Adrenal gland (tissue), 12 donors: ENCODE data around the gene PGAM4. TPM values are rescaled to one million over a fixed set of nuclear protein-coding genes. Genes with fewer than 3 reads are reported as not detected.

ENCODE experiments used
- DNase-seq, 7 donors: peaks; one replicate each; pipeline ENCODE4 v3.0.0-alpha.2; 2019 to 2020
- H3K27ac ChIP-seq, 5 donors: fragments of 200-600 bp; sonication (generic) in 4 of 5; 1 replicate in 3 of 5; 2 replicates in 2 of 5; pipeline versions ENCODE4 v1.5.1 to v1.8.0; 2016 to 2020; ENCODE audit warnings: mild to moderate bottlenecking in 1 of 5
- H3K27me3 ChIP-seq: fragments of 200-600 bp; 2 replicates; pipeline ENCODE4 v1.8.0; 2021
- H3K36me3 ChIP-seq, 2 donors: fragments of 200-600 bp; replicated peaks in 1 of 2; 1 replicate in 1 of 2; 2 replicates in 1 of 2; pipeline versions ENCODE4 v1.5.1 to v1.8.0; 2018 to 2022
- H3K4me1 ChIP-seq, 2 donors: fragments of 200-600 bp; replicated peaks in 1 of 2; 1 replicate in 1 of 2; 2 replicates in 1 of 2; pipeline versions ENCODE4 v1.5.1 to v1.8.0; 2018 to 2021
- H3K4me3 ChIP-seq, 4 donors: fragments of 200-600 bp; sonication (generic) in 3 of 4; one replicate each; pipeline ENCODE4 v1.5.1; 2016 to 2018
- H3K9me3 ChIP-seq, 3 donors: fragments of 200-600 bp; sonication (generic) in 1 of 3; replicated peaks in 1 of 3; 1 replicate in 2 of 3; 2 replicates in 1 of 3; pipeline versions ENCODE4 v1.5.1 to v1.8.0; 2016 to 2021
- POLR2A ChIP-seq, 2 donors: fragments of 450-650 bp; IDR thresholded peaks; one replicate each; pipeline ENCODE4 v1.6.1; 2017; ENCODE audit warnings: antibody characterized with exemption in 2 of 2, mild to moderate bottlenecking in 2 of 2, moderate library complexity in 1 of 2
- WGBS, 4 donors: extraction: QIAGEN DNeasy Blood & Tissue Kit in 2 of 4; methylation state at CpG; one replicate each; pipeline versions ENCODE4 v1.1.5 to v1.1.7; 2013 to 2017; 5-methylcytosine and 5-hydroxymethylcytosine counted together
- intact Hi-C, 2 donors: fragments of 100-400 bp; cut with DNase I; formaldehyde crosslinking; loops; one replicate each; pipeline versions ENCODE4 v1.14.1 to v1.15.0; 2022 to 2023
- polyA plus RNA-seq, 3 donors: library from polyadenylated mRNA; stranded (reverse); fragments of 200-250 nt in 2 of 3; fragments of 350-450 nt in 1 of 3; fragmentation: Illumina TruSeq in 1 of 3; extraction: RNeasy Lipid Tissue Mini Kit (QIAGEN cat#74804) in 1 of 3; gene quantifications; one replicate each; pipeline ENCODE4 v1.2.3, GENCODE V29; 2013 to 2014
- total RNA-seq, 9 donors: library from RNA; depleted of rRNA in 4 of 9; stranded (reverse); fragments of >200 nt in 4 of 9; fragments of 120-200 nt in 1 of 9; fragmentation: NEBNext Ultra II Directional in 1 of 9; extraction: Animal tissue kit (Norgen Biotek cat#: 25700) in 1 of 9; gene quantifications; one replicate each; pipeline versions ENCODE4 v1.1.0 to v1.2.4, GENCODE V29; 2013 to 2023
- TF ChIP-seq, protein P1 (sequence below), 6 experiments: fragments of 450-650 bp in 4 of 6; fragments of 200-600 bp in 2 of 6; sonication (generic) in 1 of 6; IDR thresholded peaks; 1 replicate in 5 of 6; 2 replicates in 1 of 6; pipeline versions ENCODE4 v1.5.1 to v1.8.0; 2016 to 2021; ENCODE audit warnings: antibody characterized with exemption in 6 of 6, mild to moderate bottlenecking in 2 of 6, moderate library complexity in 1 of 6
- donor health status: healthy with polysubstance abuse.
- donor health status: Bipolar disorder and iron deficiency.
- donor health status: DM: yes; HTN: yes; CAD: no.
- donor health status: DM: no; HTN: no; CAD: no.
- donor health status: DM: no; HTN: no; CAD: no.
- donor health status: DM: yes; HTN: yes; CAD: no.

The PGAM4 gene
- total and polyA plus RNA-seq, 12 donors = 0.26 to 0.42 TPM; not detected in 10

GRCh38 chrX:77977095-77977494 is 7.7 kb upstream of the PGAM4 start:
- no peaks in the 10 kb centered on the region for H3K36me3 ChIP-seq
- no peaks in the 10 kb centered on the region for H3K4me1 ChIP-seq
- no peak overlapping the region for H3K27ac ChIP-seq
- DNase-seq = no peak
- TF ChIP-seq, protein P1, sequence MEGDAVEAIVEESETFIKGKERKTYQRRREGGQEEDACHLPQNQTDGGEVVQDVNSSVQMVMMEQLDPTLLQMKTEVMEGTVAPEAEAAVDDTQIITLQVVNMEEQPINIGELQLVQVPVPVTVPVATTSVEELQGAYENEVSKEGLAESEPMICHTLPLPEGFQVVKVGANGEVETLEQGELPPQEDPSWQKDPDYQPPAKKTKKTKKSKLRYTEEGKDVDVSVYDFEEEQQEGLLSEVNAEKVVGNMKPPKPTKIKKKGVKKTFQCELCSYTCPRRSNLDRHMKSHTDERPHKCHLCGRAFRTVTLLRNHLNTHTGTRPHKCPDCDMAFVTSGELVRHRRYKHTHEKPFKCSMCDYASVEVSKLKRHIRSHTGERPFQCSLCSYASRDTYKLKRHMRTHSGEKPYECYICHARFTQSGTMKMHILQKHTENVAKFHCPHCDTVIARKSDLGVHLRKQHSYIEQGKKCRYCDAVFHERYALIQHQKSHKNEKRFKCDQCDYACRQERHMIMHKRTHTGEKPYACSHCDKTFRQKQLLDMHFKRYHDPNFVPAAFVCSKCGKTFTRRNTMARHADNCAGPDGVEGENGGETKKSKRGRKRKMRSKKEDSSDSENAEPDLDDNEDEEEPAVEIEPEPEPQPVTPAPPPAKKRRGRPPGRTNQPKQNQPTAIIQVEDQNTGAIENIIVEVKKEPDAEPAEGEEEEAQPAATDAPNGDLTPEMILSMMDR (IDR thresholded peaks at IDR 0.05) = no peak
- TF ChIP-seq POLR2A (IDR thresholded peaks at IDR 0.05) = no peak
- no peak overlapping the region for H3K4me3 ChIP-seq
- no peaks in the 10 kb centered on the region for H3K9me3 ChIP-seq
- no peaks in the 10 kb centered on the region for H3K27me3 ChIP-seq
- intact Hi-C loops = no loop called here

DNA sequence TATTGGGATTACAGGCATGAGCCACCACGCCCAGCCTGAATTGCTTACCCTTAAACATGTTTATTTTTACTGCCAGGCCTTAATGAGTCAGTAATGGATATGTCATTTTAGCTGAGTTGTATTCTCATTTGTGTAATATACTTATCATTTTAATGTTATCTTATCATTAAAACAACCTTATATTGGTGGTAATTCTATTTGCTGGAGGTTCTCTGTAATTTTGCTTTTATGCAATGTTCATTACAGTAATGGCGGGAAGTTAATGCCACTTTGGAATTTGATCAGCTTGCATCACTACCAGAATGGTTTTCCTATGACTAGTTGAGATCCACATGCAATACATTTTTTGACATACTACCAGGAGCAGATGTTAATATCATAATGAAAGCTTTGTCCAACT is 6.3 kb upstream of the PGAM4 start:
- Histone ChIP-seq H3K9me3 (no peaks in the 10 kb centered on the region), H3K36me3 (no peaks in the 10 kb centered on the region), H3K4me1 (no peaks in the 10 kb centered on the region), H3K4me3 (no peak overlapping the region), H3K27me3 (no peaks in the 10 kb centered on the region), H3K27ac (no peak overlapping the region)
- DNase-seq = no peak
- WGBS, 4 donors = 59 to 100% (median 82%) methylated on average over 2 of the region's 2 CpGs
- TF ChIP-seq, protein P1 (IDR thresholded peaks at IDR 0.05) = no peak
- TF ChIP-seq POLR2A (IDR thresholded peaks at IDR 0.05) = no peak
- intact Hi-C loops = no loop called here

DNA sequence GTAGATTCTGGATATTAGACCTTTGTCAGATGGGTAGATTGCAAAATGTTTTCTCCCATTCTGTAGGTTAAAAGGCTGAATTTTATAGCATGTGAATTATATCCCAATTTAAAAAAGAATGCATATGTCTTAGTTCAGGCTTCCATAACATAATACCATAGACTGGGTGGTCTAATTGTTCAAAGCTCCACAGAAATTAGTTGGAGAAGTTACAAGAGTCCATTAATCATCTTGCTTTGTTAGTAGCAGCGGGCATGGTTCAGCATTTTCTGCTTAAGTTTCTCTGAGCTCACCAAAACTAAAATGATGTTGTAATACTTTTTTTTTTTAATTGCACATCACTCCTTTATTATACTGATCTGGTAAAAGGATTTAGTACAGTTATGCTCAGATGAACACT is 1.8 kb downstream of the PGAM4 start:
- WGBS, 4 donors = 53 to 84% (median 69%) methylated on average over 1 of the region's 1 CpG
- TF ChIP-seq, protein P1 (IDR thresholded peaks at IDR 0.05) = no peak
- TF ChIP-seq POLR2A (IDR thresholded peaks at IDR 0.05) = no peak
- Histone ChIP-seq H3K4me3 (no peak overlapping the region), H3K36me3 (no peaks in the 10 kb centered on the region), H3K4me1 (no peaks in the 10 kb centered on the region), H3K9me3 (no peaks in the 10 kb centered on the region), H3K27me3 (no peaks in the 10 kb centered on the region), H3K27ac (no peak overlapping the region)
- DNase-seq = no peak
- intact Hi-C loops = no loop called here

GRCh38 chrX:77966361-77966760 is 3.1 kb downstream of the PGAM4 start:
- 88 to 96% (median 90%) methylated on average over 3 of the region's 3 CpGs for WGBS, 4 donors
- intact Hi-C loops = no loop called here

More at GRCh38 chrX:77966361-77966760, 3.1 kb downstream of the PGAM4 start:
- Histone ChIP-seq H3K36me3 (no peaks in the 10 kb centered on the region), H3K9me3 (no peaks in the 10 kb centered on the region), H3K27ac (no peak overlapping the region), H3K4me1 (no peaks in the 10 kb centered on the region), H3K4me3 (no peak overlapping the region), H3K27me3 (no peaks in the 10 kb centered on the region)
- TF ChIP-seq, protein P1 (IDR thresholded peaks at IDR 0.05) = no peak
- no peak for TF ChIP-seq POLR2A (IDR thresholded peaks at IDR 0.05)
- no peak for DNase-seq
